Measurements from ENCODE around the gene TMED10. TPM values are rescaled to one million over a fixed set of nuclear protein-coding genes. Genes with fewer than 3 reads are reported as not detected.

Gene TMED10
- total RNA-seq, 1 donor from 2014 or later = 237 TPM

DNA sequence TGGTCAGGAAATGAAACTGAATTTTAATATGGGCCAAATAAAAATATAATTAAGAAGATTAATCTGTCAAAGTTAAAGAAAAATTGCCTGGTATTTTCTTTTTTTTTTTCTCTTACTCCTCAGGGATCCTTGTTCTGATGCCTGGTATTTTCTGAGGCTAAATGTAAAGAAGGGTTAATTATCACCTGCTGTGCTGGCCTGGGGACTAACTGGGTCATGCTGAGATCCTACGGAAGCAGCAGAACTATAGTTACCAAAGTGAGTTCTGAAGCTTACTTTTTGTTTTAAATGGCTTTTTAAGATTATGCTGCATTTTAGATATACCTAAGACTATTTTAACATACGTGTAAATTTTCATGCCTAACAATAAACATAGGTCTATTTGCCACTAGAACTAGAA lies 83.7 kb downstream of the TMED10 start:
- intact Hi-C loops (cut with micrococcal nuclease) = no loop called here

DNA sequence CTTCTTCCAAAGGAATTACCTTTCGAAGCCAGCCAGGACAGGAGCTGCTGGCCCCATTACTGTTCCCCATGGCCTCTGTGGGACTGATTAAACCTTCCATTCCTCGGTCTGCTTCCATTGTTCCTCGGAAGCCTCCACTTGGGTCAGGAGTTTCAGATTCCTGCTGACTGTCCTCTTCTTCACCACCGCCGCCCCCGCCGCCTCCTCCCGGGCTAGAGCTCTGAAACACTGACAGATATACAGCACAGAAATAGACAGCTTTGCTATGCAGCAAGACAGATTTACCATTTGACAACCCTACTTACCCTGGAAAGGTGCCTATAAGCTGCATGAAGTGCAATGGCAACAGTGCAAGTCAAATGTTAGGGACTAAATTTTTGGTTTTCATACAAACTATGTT lies 85.2 kb downstream of the TMED10 start:
- intact Hi-C loops (cut with micrococcal nuclease) = no loop called here

DNA sequence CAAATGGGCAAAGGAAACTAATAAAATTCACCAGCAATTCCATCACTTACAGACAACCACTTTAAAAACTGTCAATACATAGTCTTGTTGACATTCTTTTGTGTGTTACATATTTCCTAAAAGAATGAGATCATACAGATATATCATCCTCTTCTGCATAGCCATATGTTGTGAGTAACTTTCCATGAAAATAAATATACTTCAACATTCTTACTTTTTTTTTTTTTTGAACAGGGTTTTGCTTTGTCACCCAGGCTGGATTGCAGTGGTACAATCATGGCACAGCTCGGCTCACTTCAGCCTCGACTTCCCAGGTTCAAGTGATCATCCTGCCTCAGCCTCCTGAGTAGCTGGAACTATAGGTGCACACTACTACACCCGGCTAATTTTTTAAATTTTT lies 86.1 kb downstream of the TMED10 start:
- intact Hi-C loops (cut with micrococcal nuclease) = no loop called here

DNA sequence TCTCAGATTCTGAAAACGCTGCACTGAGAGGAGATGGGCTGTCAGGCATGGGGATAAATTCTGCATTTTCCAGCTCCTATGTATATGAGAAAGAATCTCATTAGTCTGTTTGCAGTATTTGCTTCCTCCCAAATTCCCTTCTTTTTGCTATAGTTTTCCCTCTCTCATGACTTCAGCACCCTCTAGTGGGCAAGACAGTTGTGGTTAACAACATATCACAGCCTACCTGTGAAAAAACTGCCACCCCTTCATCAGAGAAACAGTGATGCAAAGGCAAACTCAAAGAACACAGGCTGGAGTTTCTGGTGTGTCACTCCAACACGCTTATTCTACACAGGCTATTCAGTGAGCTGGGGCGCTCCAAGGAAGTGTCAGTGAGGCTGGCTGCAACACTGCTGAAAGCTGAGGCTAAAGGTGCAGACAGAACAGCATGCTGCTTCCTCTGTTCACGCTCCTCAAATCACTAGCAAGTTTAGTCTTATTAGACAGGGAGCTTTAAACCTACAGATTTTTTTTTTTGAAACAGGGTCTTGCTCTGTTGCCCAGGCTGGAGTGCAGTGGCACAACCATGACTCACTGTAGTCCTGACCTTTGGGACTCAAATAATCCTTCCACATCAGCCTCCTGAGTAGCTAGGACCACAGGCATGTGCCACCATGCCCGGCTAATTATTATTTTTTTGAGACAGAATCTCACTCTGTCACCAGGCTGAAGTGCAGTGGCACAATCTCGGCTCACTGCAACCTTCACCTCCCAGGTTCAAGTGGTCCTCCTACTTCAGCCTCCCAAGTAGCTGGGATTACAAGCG lies 87.6 kb downstream of the TMED10 start:
- intact Hi-C loops (cut with micrococcal nuclease) = loop anchor here (1.0 to 2.0 kb wide), 4 partner anchors 142 to 228 kb away; no protein-coding TSS in a partner anchor

DNA sequence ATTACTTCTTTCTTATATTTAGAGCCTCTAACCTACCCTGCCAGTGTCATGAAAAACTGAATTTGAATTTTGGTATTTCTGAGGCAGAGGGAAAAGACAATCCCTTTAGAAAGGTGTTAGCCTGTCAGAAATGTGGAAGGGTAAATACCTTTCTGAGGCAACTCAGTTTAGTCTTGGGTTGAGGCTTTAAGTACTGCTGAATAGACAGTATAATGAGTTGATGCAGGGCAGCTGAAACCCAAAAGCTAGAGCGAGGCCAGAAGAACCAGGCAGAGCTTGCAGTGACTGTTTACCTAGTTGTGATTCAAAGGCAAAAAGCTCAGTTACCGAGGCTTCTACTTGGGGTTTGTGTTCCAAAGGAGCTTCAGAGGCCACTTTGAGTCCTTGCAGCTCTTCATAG lies 88.3 kb downstream of the TMED10 start:
- intact Hi-C loops (cut with micrococcal nuclease) = loop anchor here (1.0 to 2.0 kb wide), 4 partner anchors 142 to 227 kb away; no protein-coding TSS in a partner anchor

DNA sequence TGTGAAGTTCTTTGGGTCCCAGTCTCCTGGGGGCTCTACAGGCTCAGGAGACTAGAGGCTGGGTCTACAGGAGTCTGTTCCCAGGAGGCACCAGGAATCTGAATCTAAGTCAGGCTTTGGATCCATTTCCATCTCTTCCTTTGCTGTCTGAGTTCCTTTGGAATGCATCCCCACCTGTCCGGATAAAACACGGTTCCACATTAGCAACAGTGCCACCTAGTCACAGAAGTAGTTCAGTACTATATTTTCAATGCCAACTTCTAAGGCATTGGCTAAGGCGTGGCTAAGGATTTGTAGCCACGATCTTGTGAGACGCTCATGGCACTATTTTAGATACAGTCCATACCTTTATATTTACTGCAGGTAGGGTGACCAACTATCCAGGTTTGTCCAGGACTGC lies 91.9 kb downstream of the TMED10 start:
- intact Hi-C loops (cut with micrococcal nuclease) = no loop called here

DNA sequence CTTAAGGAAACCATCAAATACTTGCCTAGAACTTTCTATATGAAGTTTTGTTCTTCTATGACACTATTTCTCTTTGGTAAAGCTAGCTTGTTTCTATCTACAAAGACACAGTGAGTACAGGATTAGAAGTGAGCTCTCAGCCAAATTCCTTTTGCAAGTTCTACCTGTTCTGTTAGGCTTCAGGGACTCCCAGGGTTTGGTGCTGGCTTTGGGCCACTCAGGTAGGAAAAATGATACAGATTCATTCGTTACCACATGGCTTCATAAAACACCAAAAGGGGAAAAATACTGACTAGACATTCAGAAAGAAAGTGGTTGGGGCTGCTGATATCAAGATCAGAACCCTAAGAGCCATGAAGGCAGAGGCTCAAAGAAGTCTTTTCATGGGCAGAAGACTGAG lies 93.1 kb downstream of the TMED10 start:
- intact Hi-C loops (cut with micrococcal nuclease) = no loop called here

DNA sequence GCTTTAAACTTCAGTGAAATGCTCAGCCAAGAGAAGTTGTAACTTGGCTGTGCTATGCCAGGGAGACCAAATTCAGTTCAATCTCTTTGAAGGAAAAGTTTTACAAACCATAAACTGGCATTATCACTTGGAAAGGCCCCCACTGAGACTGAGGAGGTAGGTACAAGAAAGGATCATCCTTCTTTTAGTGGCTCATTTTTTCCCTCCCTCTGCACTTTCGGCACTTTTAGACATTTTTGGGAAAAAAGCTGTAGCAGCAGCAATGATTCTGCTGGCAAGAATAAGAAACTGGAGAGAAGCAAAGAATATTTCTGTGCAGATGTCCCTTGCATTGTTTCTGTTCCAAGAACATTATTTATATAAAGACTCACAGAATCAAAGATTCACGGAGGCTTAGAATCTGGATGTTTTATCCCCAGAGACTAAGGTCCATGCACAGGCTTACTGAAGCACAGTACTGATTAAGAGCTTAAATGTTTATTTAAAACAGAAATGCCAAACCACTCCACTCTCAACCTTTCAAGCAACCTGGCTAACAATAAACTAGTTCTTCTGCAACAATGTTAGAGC lies 94.7 kb downstream of the TMED10 start:
- intact Hi-C loops (cut with micrococcal nuclease) = no loop called here

Other genes starting within 250 kb of the TMED10 start
- gene PGF, start 221.0 kb downstream of the TMED10 start, total RNA-seq = 0.14 and 0.20 TPM in 2 replicates
- gene EIF2B2, start 173.7 kb downstream of the TMED10 start, total RNA-seq = 47.6 TPM in 2 replicates
- gene MLH3, start 125.1 kb downstream of the TMED10 start, total RNA-seq = 22.7 and 23.7 TPM in 2 replicates
- gene ACYP1, start 112.6 kb downstream of the TMED10 start, total RNA-seq = 45.4 and 50.1 TPM in 2 replicates
- gene ZC2HC1C, start 107.0 kb downstream of the TMED10 start, total RNA-seq = 1.7 and 1.8 TPM in 2 replicates
- gene NEK9, start 49.6 kb downstream of the TMED10 start, total RNA-seq = 67.6 and 69.5 TPM in 2 replicates
- gene FOS, start 102.2 kb upstream of the TMED10 start, total RNA-seq = 3.6 and 4.3 TPM in 2 replicates